HepG2 (cell line): ENCODE data around the gene NUBP1.

Experiments
- CEBPG ChIP-seq: IDR thresholded peaks from 2 replicates; pipeline ENCODE4 v1.6.1; 2016
- FIP1L1 ChIP-seq: fragments of 200-400 bp; formaldehyde crosslinking; IDR thresholded peaks from 2 replicates; pipeline ENCODE4 v1.6.1; 2018; ENCODE audit warnings: low read depth, mild to moderate bottlenecking, low read length, moderate library complexity, borderline replicate concordance; ENCODE audit not compliant: insufficient read depth
- NR3C1 ChIP-seq: sonication (generic); formaldehyde crosslinking; IDR thresholded peaks from 2 replicates; pipeline ENCODE4 v1.4.0; 2020; ENCODE audit warnings: missing genetic modification reagents
- POLR2A ChIP-seq, 2 experiments: IDR thresholded peaks; 2 replicates each; pipeline ENCODE4 v1.6.1; 2011; ENCODE audit warnings: low read depth in 2 of 2, low read length in 2 of 2, mild to moderate bottlenecking in 1 of 2, moderate library complexity in 1 of 2; ENCODE audit not compliant: insufficient read depth in 1 of 2
- REPIN1 ChIP-seq: sonication (generic); formaldehyde crosslinking; IDR thresholded peaks from 2 replicates; pipeline ENCODE4 v1.8.0; 2022; ENCODE audit warnings: missing genetic modification reagents, low read depth, mild to moderate bottlenecking, borderline replicate concordance
- SP5 ChIP-seq: IDR thresholded peaks from 2 replicates; pipeline ENCODE4 v1.6.1; 2016; ENCODE audit warnings: low read depth, borderline replicate concordance
- TBX2 ChIP-seq: sonication (generic); formaldehyde crosslinking; IDR thresholded peaks from 2 replicates; pipeline ENCODE4 v1.5.0; 2020; ENCODE audit warnings: missing genetic modification reagents, mild to moderate bottlenecking, borderline replicate concordance
- TCF7L2 ChIP-seq: IDR thresholded peaks from 2 replicates; pipeline ENCODE4 v1.6.1; 2011; ENCODE audit warnings: mild to moderate bottlenecking, low read depth, low read length, moderate library complexity
- TF ChIP-seq, protein P1 (sequence below): sonication (generic); formaldehyde crosslinking; IDR thresholded peaks from 2 replicates; pipeline ENCODE4 v1.5.0; 2020; ENCODE audit warnings: mild to moderate bottlenecking, missing genetic modification reagents, moderate library complexity
- TF ChIP-seq, protein P2 (sequence below): sonication (generic); formaldehyde crosslinking; IDR thresholded peaks from 2 replicates; pipeline ENCODE4 v1.4.0; 2020; ENCODE audit warnings: missing genetic modification reagents

DNA sequence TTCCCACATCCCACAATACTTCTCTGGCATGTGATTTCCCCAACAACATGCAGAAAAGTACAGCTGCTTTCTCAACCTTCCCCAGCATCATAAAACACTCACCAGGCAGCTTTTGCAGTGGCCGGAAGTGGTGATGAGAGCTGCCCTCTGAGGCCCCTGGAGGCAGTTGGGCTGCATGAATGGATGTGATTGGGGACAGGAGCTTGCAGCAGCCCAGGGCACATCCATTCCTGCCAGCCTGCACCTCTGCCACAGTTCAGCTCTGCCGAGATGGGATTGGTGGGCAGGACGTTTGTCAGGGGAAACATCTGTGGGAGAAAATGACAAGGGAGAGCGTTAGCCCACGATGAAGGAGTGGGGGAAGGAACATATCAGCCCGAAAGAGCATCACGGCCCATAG is 19.8 kb downstream of the NUBP1 start:
- no peak for TF ChIP-seq POLR2A (IDR thresholded peaks at IDR 0.05; ENCODE audit: insufficient read depth in 1 of 2, low read depth in 2 of 2, low read length in 2 of 2)
- no peak for TF ChIP-seq NR3C1
- no peak for TF ChIP-seq TCF7L2
- TF ChIP-seq SP5 (CRISPR knock-in tag) = no peak
- TF ChIP-seq, protein P1, sequence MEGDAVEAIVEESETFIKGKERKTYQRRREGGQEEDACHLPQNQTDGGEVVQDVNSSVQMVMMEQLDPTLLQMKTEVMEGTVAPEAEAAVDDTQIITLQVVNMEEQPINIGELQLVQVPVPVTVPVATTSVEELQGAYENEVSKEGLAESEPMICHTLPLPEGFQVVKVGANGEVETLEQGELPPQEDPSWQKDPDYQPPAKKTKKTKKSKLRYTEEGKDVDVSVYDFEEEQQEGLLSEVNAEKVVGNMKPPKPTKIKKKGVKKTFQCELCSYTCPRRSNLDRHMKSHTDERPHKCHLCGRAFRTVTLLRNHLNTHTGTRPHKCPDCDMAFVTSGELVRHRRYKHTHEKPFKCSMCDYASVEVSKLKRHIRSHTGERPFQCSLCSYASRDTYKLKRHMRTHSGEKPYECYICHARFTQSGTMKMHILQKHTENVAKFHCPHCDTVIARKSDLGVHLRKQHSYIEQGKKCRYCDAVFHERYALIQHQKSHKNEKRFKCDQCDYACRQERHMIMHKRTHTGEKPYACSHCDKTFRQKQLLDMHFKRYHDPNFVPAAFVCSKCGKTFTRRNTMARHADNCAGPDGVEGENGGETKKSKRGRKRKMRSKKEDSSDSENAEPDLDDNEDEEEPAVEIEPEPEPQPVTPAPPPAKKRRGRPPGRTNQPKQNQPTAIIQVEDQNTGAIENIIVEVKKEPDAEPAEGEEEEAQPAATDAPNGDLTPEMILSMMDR (CRISPR knock-in tag) = no peak
- TF ChIP-seq, protein P2, sequence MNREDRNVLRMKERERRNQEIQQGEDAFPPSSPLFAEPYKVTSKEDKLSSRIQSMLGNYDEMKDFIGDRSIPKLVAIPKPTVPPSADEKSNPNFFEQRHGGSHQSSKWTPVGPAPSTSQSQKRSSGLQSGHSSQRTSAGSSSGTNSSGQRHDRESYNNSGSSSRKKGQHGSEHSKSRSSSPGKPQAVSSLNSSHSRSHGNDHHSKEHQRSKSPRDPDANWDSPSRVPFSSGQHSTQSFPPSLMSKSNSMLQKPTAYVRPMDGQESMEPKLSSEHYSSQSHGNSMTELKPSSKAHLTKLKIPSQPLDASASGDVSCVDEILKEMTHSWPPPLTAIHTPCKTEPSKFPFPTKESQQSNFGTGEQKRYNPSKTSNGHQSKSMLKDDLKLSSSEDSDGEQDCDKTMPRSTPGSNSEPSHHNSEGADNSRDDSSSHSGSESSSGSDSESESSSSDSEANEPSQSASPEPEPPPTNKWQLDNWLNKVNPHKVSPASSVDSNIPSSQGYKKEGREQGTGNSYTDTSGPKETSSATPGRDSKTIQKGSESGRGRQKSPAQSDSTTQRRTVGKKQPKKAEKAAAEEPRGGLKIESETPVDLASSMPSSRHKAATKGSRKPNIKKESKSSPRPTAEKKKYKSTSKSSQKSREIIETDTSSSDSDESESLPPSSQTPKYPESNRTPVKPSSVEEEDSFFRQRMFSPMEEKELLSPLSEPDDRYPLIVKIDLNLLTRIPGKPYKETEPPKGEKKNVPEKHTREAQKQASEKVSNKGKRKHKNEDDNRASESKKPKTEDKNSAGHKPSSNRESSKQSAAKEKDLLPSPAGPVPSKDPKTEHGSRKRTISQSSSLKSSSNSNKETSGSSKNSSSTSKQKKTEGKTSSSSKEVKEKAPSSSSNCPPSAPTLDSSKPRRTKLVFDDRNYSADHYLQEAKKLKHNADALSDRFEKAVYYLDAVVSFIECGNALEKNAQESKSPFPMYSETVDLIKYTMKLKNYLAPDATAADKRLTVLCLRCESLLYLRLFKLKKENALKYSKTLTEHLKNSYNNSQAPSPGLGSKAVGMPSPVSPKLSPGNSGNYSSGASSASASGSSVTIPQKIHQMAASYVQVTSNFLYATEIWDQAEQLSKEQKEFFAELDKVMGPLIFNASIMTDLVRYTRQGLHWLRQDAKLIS = no peak
- no peak for TF ChIP-seq TBX2 (CRISPR knock-in tag)
- TF ChIP-seq CEBPG = no peak
- no peak for TF ChIP-seq REPIN1
- no peak for TF ChIP-seq FIP1L1
